CD4-positive, alpha-beta T cell treated with Interleukin-17A for 4 hours (primary cell): Measurements from ENCODE around the gene CTTNBP2.
"Not testable (repeated sequence)": the region's sequence is repeated elsewhere in the genome, so short reads cannot be mapped to it uniquely, and the experiment has no call there.

Source experiments
- DNase-seq: peaks from one replicate; pipeline ENCODE4 v3.0.0-alpha.2; 2020; ENCODE audit warnings: mixed read lengths

Gene CTTNBP2

DNA sequence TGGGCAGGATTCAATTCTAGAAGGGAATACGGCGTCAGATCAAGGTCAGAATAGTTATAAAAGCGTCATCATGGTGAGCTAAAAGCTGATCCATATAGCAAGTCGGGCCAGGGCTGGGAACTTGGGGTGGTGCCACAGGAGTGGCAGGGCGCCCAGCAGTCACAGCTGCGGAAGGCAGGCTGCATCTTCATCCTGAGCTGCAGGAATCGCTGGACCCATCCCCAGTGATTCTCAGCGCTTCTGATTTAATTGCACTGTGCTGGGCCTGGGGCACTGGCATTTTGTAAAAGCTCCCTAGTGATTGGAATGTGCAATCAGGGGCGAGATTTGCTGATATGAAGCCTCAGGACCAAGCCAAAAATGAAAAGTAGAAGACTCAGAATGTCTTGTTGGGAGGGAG is 135.3 kb downstream of the CTTNBP2 start:
- no peak for DNase-seq

DNA sequence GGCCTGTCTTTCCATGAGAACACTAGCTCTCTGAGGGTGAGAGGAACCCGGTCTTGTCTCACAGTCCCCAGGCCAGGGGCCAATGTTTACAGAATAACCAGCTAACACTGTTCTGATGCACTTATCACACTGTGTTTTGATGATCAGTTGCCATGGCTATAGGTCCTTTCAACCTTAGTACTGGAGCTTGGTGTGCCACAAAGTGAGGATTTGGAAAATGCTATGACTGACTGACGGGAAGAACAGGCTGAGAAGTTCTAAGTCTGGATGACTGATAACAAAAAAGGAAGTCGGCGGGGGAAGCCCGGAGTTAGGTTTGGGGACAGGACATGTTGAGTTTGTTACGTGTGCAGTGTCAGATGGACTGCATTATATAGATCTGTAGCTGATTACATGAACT is 141.8 kb downstream of the CTTNBP2 start:
- DNase-seq, result no peak

DNA sequence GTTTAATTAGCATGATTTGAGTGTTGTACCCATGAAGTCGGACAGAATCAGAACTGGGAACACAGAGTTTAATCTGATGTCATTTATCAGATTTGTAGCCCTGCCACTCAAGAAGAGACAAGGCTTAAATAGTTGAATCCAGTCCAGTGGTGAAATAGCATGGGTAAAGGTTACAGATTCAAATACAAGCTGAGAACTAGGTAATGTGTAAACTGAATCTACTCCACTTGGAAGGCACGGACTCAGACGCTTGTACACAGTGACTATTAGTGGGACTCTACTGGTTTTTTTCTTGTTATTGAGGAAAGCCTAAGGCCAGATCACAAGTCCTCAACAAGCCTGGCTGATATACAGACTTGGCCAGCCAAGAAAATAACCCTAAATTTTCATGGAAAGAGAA is 142.9 kb downstream of the CTTNBP2 start:
- no peak for DNase-seq

DNA sequence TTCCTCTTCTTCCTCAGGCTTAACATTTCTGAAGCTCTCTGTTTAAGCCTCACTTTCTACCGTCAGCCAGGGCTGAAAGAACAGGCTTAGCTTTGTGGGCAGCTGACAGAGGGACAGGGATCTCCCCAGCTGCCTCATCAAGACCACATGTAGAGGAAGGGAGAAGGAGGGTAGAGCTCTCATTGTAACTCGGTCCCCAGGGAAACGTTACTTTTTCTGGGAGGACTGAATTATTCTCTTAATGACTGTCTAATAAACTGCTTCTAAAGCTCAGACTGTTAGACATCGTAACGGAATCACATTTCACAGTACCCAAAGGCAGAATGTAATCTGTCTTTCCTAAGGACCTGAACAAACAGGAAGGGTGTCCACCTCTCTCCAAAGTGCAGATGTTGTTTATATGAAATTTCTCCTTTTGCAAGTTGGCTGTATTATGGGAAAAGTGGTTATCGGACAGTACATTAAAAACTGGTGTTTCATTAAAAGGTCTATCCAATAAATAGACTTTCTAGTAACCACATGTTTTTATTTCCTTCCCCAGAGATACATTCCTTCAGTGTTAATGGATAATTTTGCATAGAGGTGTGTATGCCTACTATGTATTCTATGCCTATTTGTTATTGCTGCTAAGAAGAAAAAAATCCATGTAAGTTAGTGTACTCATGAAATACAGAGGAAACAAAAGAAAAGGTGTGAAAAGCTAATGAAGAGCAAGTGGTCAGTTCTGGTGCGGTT is 144.2 kb downstream of the CTTNBP2 start:
- DNase-seq, result no peak

DNA sequence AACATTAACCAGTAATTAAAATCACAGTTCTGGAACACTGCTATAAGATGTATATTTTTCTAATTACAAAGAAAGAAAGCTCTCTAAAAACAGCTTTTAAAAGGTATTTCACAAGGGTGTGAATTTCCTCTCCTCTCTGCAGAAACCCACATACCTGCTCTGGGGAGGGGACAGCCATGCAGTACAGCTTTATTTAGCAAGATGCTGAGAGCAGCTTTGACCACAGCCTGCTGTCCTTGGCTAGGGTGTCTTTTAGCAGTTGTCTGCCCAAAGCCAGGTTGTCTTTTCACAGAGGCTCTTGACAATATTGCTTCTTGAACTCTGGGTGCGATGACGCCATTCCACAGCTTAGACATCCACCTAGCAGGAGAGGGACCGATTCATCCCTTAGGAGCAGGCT is 148.3 kb downstream of the CTTNBP2 start:
- DNase-seq, result no peak

DNA sequence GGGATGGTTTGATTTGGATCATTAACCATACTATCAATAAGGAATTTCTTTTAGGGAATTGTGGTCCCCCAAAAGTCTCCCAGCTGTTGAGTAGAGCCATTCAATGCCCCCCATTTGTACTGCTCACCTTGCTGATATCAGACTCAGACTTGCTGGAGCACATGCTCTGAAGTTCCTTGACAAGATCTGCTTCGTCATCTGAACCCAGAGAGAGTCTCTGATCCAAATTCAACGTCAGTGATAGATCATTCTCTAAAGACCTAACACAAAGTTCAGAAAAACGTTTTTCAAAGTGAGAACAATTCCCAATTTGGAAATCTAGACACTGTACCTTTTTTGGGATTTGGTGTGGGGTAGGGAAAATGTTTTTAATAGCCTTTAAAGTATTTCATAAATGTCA is 153.9 kb downstream of the CTTNBP2 start:
- no peak for DNase-seq

DNA sequence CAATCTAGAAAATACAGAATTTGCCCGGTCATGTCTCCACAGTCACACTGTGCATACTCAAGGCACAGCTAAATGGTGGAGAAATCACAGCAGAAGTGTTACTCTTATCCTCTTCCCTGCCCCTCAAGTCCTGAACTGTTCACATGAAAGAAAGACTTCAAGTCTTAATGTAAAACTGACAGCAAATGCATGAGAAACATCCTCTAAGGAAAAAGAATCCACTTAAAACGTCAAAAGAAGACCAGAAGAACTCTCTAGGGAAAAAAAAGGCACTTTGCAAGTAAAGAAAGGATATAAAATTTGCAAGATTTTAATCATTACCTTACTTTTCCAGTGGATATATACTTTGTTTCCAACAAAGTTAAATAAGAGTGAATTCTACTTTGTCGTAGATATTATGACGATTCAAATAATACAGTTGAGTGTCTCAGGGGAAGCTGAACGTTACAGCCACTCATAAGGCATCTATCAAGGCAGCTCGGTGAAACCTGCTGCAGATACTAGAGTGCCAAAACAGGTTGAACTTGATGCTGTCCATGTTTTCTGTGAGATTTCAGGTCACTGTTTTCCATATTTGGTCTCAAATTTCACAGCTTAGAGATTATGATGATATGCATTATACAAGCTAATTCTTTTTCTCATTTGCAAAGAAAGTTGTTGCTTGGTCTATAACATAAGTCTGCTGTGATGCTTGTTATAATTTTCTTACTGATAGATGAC is 155.0 kb downstream of the CTTNBP2 start:
- no peak for DNase-seq

DNA sequence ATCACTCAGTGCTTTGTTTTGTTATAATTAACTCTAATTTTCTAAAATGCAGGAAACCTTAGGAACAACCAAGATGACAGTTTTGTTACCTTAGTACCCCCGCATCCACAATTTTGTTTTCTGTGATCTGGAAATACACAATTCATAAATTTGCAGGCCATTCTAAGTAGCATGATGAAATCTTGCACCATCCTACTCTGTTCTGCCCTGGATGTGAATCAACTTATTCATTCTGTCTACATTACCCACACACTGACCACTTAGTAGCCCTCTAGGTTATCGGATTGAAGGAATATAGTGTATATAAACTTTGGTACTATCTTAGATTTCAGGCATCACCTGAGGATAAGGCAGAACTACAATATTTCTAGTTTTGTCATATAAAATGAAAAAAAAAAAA is 155.9 kb downstream of the CTTNBP2 start:
- DNase-seq, result no peak

DNA sequence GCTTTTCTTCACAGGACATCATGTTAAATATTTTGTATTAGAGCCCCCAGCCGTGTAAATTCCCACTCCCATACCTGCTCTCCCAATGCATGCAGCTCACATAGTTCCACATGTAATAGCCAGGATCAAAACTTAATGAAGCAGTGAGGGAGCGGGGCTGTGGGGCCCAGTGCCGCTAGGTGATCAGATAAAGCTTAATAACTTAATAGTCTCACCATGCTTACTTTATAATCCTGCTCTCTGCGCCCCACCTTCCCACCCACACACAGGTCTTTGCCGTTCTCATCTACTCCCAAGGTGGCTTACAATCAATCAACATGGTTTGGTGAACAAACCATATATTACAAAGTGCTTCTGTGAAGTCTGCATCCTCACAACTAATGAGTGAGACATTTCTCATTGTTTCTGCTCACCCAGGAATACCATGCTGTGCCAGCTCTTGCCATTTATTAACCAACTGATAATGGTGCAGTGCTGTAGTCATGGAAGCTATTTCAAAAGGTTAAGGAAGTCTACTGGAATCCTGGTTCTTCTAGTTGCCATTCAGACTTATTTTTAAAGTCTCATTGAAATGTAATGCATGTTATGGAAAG is 156.4 kb downstream of the CTTNBP2 start:
- DNase-seq, result no peak

DNA sequence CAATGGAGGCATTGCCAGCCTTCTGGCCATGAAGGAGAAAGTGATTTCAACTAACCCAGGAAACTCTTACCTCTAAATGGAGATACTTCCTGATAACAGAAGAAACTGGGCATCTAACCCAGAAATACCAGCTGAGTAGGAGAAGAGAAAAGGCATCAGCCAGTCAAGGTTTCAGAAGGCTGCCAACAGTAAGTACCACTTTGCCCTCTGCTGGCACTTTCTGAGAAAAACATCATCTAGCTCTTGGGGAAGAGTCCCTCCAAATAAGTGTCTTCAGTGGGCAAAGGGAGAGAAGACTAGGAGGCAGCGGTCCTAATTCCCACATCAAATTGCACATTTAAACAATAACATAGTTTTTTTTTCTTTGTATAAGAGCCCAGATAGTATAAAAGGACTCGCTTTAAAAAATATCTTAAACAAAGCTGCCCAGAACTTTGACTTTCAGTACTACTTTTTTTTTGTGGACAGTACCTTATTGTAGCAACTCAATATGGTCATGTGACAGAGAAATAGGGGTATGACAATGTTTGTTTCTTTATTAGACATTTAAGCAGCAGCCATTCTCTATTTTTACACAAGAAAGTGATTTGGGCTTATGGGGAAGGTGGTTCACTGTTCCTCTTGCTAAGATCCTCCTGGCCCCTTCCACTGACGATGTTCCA is 157.3 kb downstream of the CTTNBP2 start:
- DNase-seq, result no peak

DNA sequence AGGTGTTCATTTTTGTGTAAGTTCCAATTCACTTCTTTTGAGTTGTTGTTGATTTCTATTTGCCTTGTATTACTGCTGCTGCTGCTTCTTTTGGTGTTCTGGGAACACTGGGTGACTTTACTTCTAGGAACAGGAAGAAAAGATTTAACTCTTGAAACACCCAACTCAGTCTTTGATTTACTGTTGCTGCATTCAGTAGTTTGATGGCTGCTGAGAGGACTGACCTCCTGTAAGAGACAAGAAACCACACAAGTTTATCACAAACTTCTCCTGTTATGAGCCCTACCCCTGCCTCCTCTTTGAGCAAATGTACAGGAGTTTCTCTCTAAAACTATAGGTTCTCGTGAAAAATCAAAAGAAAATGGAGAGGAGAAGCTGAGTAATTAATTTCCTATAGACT is 161.7 kb downstream of the CTTNBP2 start:
- no peak for DNase-seq

DNA sequence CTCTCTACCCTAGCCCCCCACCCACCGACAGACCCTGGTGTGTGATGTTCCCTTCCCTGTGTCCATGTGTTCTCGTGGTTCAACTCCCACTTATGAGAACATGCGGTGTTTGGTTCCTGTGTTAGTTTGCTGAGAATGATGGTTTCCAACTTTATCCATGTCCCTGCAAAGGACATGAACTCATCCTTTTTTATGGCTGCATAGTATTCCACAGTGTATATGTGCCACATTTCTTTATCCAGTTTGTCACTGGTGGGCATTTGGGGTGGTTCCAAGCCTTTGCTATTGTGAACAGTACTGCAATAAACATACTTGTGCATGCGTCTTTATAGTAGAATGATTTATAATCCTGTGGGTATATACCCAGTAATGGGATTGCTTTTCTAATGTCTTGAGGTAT is 165.1 kb downstream of the CTTNBP2 start:
- not testable (repeated sequence) for DNase-seq

DNA sequence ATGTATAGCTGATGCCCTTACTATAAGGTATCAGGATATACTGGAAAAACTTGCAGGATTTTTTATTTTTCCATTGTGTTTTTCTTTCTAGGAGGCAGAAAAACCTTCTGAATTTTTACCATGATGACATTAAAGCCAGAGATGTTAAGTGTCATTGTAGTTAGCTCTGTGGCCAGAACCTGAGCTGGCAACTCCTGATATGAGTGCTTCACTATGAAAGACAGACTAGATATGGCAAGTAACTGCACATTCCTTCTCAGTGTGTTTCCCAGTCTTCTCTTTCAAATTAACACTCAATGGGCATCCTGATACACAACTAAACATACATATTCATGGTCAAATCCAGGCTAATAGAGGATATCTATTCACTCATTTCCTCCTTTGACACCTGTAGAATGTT is 166.2 kb downstream of the CTTNBP2 start:
- no peak for DNase-seq

DNA sequence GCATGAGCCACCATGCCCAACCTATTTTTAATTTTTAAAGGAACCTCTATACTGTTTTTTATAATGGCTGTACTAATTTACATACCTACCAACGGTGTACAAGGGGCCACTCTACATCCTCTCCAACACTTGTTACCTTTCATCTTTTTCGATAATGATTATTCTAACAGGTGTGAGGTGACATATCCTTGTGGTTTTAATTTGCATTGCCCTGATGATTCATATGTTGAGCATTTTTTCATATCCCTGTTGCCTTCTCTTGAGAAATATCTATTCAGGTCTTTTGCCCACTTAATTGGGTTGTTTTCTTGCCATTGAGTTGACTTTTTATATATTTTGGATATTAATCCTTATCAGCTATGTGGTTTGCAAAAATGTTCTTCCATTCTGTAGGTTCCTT is 167.0 kb downstream of the CTTNBP2 start:
- no peak for DNase-seq

DNA sequence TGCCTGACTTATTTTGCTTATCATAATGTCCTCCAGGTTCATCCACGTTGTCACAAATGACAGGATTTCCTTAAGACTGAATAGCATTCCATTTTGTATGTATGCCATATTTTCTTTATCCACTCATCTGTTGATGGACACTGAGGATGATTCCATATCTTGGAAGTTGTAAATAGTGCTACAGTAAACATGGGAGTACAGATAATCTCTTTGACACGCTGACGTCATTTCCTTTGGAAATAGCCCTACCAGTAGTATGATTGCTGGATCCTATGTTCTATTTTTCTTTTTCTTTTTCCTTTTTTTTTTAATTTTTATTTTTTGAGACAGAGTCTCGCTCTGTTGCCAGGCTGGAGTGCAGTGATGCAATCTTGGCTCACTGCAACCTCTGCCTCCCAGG is 167.6 kb downstream of the CTTNBP2 start:
- DNase-seq, result no peak

DNA sequence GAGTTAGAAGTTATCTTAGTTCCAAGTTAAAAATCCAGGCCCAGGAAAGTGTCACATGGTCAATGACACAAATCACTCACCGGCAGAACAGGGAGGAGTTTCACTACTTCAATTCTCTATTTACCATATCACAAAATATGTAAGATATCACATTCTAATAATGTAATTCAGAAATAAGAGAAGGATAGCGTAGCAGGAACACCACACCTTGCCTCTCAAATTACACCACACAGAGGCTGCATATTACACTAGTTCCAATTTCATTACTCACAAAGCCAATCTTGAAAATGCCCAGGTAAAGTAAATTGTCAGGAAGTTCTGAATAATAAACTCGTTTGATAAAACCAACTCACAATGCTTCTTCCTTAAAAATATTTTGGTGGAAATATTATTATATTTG is 169.2 kb downstream of the CTTNBP2 start:
- DNase-seq, result no peak

DNA sequence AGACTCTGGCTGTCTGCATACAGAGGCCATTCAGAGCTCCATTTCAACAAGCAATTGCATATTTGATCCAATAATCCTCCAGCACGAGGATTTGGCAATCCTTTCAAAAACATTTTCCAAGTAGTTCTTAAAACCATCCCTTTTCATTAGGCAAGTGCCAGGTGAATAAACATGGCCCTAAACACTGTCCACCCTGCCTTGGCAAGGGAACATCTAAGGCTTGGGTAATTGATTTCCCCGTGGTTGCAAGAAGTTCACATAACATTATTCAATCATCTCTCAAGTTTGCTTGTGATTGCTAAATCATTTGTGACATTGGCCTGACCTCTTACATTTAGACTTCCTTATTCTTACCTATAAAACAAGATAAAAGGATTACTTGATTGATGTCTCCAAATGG is 175.2 kb downstream of the CTTNBP2 start:
- DNase-seq, result no peak

DNA sequence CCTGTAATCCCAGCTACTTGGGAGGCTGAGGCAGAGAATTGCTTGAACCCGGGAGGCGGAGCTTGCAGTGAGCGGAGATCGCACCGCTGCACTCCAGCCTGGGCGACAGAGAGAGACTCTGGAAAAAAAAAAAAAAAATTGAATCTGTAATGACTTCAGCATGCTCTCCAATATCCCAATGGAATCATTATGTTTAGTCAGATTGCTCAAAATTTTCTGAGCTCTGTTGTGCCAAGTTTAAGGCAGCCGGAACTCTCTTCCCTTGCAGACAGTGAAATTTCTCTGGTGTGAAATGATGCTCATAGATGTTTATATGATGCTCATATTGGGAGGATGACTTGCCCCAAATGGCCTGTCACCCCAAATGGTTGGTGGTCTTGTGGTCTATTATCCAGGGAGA is 180.9 kb downstream of the CTTNBP2 start:
- DNase-seq, result no peak

DNA sequence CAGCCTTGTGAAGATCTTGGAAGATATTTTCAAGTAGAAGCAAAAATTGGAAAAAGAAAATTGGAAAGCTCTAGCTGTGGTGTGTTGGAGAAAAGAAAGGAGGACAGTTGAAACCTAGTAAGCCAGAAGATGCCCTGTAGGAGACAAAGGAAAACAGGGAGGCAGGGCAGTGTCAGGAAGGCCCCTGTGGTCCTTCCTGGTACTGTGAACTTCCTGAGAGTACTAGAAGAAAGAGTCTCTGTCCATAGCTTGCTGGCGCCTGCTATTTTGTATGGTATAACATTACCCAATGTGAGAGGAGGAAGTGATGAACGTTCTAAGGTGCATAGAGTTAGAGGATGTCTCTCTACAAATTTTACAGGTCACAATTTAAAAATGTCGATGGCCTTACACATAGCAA is 183.1 kb downstream of the CTTNBP2 start:
- DNase-seq, result no peak

DNA sequence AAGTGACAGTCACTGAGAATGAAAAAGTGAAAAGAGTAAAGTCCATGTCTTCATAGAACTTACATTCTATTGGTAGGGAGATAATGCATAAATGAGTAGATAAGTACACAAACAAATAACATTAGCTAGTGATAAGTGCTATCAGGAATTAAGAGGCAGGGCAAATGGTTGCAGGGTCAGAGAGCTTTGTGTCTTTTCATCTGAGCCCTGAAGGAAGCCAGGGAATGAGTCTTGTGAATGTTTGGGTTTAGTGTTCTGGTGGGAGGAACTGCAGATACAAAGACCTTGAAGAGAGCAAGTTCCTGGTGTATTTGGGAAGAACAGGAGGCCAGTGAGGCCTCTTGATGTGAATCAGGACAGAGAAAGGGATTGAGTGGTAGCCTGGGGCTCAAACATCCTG is 183.8 kb downstream of the CTTNBP2 start:
- DNase-seq, result no peak

DNA sequence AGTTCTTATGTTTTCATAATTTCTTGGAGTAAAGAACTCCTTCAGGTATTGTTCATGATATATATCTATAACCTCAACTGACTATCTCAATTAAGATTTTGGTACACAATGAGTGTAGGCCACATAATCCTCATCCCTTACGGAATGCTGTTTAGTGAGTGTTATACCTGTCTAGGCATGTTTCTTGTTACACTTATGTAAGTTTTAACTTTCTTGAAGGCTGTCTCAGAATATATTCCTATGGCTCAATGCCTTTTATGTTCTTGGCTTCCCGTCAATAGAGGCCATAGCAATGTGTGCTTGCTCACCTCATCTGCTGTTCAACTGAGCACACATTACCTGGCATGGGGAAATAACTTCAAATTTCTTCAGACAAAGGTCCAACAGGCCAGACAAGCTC is 185.1 kb downstream of the CTTNBP2 start:
- DNase-seq, result no peak

DNA sequence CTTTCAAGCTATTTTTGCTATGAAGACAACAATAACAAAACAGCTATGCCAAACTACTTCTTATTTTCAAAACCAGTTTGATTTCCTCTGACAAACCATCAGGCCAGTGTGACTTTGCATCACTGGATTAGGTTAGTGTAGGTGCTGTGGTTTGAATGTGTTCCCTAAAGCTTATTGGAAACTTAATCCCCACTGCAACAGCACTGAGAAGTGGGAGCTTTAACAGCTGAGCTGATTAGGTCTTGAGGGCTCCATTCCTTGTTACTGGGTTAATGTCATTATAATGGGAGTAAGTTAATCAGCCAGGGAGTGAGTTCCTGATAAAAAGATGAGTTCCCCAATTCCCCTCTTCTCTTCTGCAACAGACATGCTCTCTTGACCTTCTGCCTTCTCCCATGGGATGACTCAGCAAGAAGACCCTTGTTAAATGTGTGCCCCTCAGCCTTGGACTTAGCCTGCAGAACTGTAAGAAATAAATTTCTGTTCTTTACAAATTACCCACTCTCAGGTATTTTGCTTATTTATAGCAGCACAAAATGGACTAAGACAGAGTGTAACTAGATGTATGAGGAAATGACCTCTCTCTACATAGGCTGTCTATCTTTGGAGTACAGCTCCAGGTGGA is 186.8 kb downstream of the CTTNBP2 start:
- DNase-seq, result no peak

DNA sequence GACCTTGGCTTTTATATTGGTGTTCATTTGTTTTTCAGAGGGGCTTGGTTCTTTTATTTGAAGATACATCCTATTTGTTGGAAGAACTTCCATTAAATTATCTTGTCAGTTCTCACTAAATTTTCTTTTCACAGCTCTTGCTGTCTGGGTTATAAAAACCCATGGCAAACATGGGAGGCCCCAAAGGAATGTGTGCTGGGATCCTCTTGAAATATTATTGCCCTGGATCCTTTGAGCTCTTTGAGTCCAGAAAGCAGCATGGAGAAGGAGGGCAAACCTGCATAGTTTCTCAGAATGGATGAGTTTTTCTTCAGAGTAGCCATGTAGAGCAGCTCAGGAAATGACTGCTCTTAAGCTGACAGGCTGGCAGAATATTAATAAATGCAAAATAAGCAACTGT is 187.4 kb downstream of the CTTNBP2 start:
- DNase-seq, result no peak
